ENCODE data around the gene CNR2.
A peak's percentile ranks its signal among the peaks of the same experiment; 100 is the strongest.

DNA sequence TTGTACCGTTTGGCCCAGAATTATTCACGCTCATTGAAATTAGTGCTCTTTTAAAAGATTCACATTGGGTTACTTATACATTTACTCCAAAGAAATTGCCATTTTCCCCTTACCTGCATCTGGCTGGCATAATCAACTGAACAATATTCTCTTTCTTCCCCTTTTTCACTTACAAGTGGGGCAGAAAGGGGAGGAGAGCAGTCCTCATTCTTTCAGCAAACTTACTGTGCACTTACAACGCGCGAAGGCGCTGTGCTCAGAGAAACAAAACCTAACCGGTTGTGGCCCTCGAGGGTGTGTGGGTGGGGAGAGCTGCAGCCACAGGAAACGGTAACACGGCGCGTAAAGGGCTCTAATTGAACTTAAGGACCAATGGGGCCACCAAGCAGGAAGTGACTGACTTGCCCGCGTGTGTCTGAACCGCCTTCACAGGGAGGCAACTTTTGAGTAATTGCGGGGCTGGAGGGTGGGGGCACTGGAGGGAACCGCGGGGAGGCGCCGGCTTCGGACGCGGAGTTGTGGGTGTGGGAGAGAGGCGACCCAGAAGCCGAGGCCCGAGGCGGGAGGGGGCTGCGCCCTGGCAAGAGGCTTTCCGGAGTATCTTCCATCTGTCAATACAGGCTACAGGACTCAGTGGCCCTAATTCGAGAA, 45.8 kb upstream of the CNR2 start:
- TF ChIP-seq CTCF (conservative IDR thresholded peaks at IDR 0.05; ENCODE audit: low read depth, low read length), result peak; percentile 38
- no peak for TF ChIP-seq EZH2 (IDR thresholded peaks at IDR 0.05; ENCODE audit: borderline replicate concordance, low read depth, low read length, poor library complexity, severe bottlenecking)

All from A673 (cell line).